Natural killer cell (primary cell): ENCODE data around the gene TBL1X. TPM values are rescaled to one million over a fixed set of nuclear protein-coding genes. Genes with fewer than 3 reads are reported as not detected.

Source experiments
- ATAC-seq, 3 donors: fragments of 150-1000 bp in 2 of 3; fragments of 200-7000 bp in 1 of 3; cut with Tn5 transposase; 1 replicate in 1 of 3; 2 replicates in 2 of 3; pipeline ENCODE4 v1.10.0; 2021; ENCODE audit warnings: mild to moderate bottlenecking in 2 of 3, moderate library complexity in 2 of 3
- DNase-seq, 2 donors: peaks; one replicate each; pipeline versions ENCODE4 v3.0.0 to v3.0.0-alpha.2; 2013 to 2021; ENCODE audit warnings: mixed read lengths in 1 of 2
- H3K27ac ChIP-seq: one replicate; pipeline ENCODE4 v1.5.1; 2013; ENCODE audit warnings: mild to moderate bottlenecking, low read length
- H3K27me3 ChIP-seq: one replicate; pipeline ENCODE4 v1.6.1; 2013; ENCODE audit warnings: low read length; ENCODE audit not compliant: control insufficient read depth, insufficient read depth
- H3K36me3 ChIP-seq: one replicate; pipeline ENCODE4 v1.6.1; 2013; ENCODE audit warnings: low read length; ENCODE audit not compliant: control insufficient read depth, insufficient read depth
- H3K4me1 ChIP-seq: one replicate; pipeline ENCODE4 v1.6.1; 2013; ENCODE audit warnings: low read length; ENCODE audit not compliant: control insufficient read depth, insufficient read depth
- H3K4me3 ChIP-seq: one replicate; pipeline ENCODE4 v1.5.1; 2013; ENCODE audit warnings: low read length
- H3K9me3 ChIP-seq: one replicate; pipeline ENCODE4 v1.6.1; 2013; ENCODE audit warnings: low read length; ENCODE audit not compliant: control insufficient read depth, insufficient read depth
- H3K27ac Mint-ChIP-seq, 2 donors: one replicate each; pipeline ENCODE4 v1.8.0; 2022; ENCODE audit warnings: mild to moderate bottlenecking in 2 of 2, mixed read lengths in 2 of 2, moderate library complexity in 1 of 2
- H3K27me3 Mint-ChIP-seq, 2 donors: one replicate each; pipeline ENCODE4 v1.8.0; 2022; ENCODE audit warnings: low read depth in 2 of 2, mixed read lengths in 2 of 2
- H3K36me3 Mint-ChIP-seq: one replicate; pipeline ENCODE4 v1.8.0; 2022; ENCODE audit warnings: mixed read lengths
- H3K4me1 Mint-ChIP-seq, 2 donors: one replicate each; pipeline ENCODE4 v1.8.0; 2022; ENCODE audit warnings: mixed read lengths in 2 of 2
- H3K4me3 Mint-ChIP-seq: one replicate; pipeline ENCODE4 v1.8.0; 2022; ENCODE audit warnings: mild to moderate bottlenecking, moderate library complexity, mixed read lengths
- H3K9me3 Mint-ChIP-seq, 2 donors: one replicate each; pipeline ENCODE4 v1.8.0; 2022; ENCODE audit warnings: mixed read lengths in 2 of 2
- WGBS: methylation state at CpG from one replicate; pipeline ENCODE4 v1.1.7; 2013; ENCODE audit warnings: missing lambda C conversion rate; ENCODE audit not compliant: insufficient coverage; 5-methylcytosine and 5-hydroxymethylcytosine counted together
- intact Hi-C: fragments of 100-400 bp; cut with micrococcal nuclease; formaldehyde crosslinking; loops from one replicate; pipeline ENCODE4 v1.14.2; 2022
- total RNA-seq, 4 donors: library from RNA; stranded (reverse); fragments of 120-200 nt in 1 of 4; gene quantifications; one replicate each; pipeline versions ENCODE4 v1.2.3 to v1.2.4, GENCODE V29; 2013 to 2022
- TF ChIP-seq, protein P1 (sequence below): fragments of 200-600 bp; IDR thresholded peaks from one replicate; pipeline ENCODE4 v1.8.0; 2022; ENCODE audit warnings: antibody characterized with exemption

TBL1X gene
- total RNA-seq, 3 donors from 2014 or later (not counting 1 experiment from before 2014, with no cell fraction given) = 21.9 to 43.8 (median 32.7) TPM

- H3K4me1 Mint-ChIP-seq = peaks cover 8% of the 10 kb centered on the region in 2 donors
- Histone ChIP-seq H3K4me3 (no peak overlapping the region), H3K36me3 (no peaks in the 10 kb centered on the region), H3K4me1 (peaks cover 3% of the 10 kb centered on the region), H3K9me3 (no peaks in the 10 kb centered on the region), H3K27ac (no peak overlapping the region), H3K27me3 (no peaks in the 10 kb centered on the region)
- H3K4me3 Mint-ChIP-seq = no peak overlapping the region
- no peak for ATAC-seq
- TF ChIP-seq, protein P1, sequence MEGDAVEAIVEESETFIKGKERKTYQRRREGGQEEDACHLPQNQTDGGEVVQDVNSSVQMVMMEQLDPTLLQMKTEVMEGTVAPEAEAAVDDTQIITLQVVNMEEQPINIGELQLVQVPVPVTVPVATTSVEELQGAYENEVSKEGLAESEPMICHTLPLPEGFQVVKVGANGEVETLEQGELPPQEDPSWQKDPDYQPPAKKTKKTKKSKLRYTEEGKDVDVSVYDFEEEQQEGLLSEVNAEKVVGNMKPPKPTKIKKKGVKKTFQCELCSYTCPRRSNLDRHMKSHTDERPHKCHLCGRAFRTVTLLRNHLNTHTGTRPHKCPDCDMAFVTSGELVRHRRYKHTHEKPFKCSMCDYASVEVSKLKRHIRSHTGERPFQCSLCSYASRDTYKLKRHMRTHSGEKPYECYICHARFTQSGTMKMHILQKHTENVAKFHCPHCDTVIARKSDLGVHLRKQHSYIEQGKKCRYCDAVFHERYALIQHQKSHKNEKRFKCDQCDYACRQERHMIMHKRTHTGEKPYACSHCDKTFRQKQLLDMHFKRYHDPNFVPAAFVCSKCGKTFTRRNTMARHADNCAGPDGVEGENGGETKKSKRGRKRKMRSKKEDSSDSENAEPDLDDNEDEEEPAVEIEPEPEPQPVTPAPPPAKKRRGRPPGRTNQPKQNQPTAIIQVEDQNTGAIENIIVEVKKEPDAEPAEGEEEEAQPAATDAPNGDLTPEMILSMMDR = no peak
- no peak overlapping the region for H3K27ac Mint-ChIP-seq
- no peaks in the 10 kb centered on the region for H3K9me3 Mint-ChIP-seq
- no peaks in the 10 kb centered on the region for H3K36me3 Mint-ChIP-seq
- 92% methylated on average over 2 of the region's 3 CpGs for WGBS
- H3K27me3 Mint-ChIP-seq = no peaks in the 10 kb centered on the region
- no peak for DNase-seq
- intact Hi-C loops = no loop called here
Observed at GRCh38 chrX:9650091-9650490, 185.2 kb downstream of the TBL1X start.

DNA sequence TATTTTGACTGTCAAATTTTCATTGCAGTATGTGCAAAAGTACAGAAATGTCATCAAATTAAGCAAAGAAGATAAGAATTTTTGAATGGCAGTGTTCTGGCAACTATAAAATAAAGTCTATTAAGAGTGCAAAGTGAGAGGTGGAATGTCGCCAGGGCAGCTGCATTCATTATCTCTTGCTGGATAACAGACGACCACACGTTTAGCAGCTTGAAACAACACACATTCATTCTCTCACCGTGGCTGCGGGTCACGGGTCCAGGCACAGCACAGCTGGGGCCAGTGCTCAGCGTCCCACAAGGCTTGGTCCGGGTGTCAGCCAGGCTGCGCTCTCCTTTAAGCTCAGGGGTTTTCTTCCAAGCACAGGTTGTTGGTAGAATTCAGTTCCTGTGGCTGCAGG is 186.9 kb downstream of the TBL1X start:
- Mint-ChIP-seq H3K36me3 (no peaks in the 10 kb centered on the region), H3K27me3 (no peaks in the 10 kb centered on the region), H3K4me1 (peaks cover 7 to 8% of the 10 kb centered on the region in 2 donors), H3K9me3 (no peaks in the 10 kb centered on the region), H3K27ac (no peak overlapping the region), H3K4me3 (no peak overlapping the region)
- H3K27me3 ChIP-seq = no peaks in the 10 kb centered on the region
- WGBS = 92% methylated on average over 9 of the region's 9 CpGs
- H3K4me1 ChIP-seq = no peaks in the 10 kb centered on the region
- intact Hi-C loops = no loop called here
- DNase-seq (no peak), ATAC-seq (no peak)
- no peaks in the 10 kb centered on the region for H3K9me3 ChIP-seq
- TF ChIP-seq, protein P1 = no peak
- H3K36me3 ChIP-seq = peaks cover 2% of the 10 kb centered on the region
- H3K4me3 ChIP-seq = no peak overlapping the region
- no peak overlapping the region for H3K27ac ChIP-seq

DNA sequence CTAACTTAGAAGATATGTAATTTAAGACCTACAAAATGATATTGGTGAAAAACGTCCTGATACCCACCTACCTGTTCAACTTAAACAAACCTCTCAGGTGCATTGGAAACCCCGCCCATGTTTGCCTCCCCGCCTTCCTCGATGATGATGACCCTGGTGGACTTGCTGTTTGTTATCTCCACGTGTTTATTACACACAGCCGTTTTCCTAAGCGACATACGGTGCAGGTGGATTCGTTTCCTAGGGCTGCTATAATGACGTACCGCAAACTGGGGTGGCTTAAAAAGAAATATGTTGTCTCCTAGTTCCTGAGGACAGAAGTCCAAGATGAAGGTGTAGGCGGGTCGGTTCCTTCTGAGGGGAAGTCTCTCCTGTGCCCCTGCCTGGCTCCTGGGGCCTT is 190.1 kb downstream of the TBL1X start:
- no peak for DNase-seq
- no peaks in the 10 kb centered on the region for H3K9me3 ChIP-seq
- peaks cover 2% of the 10 kb centered on the region for H3K36me3 ChIP-seq
- H3K27me3 ChIP-seq = no peaks in the 10 kb centered on the region
- Mint-ChIP-seq H3K9me3 (no peaks in the 10 kb centered on the region), H3K4me1 (no peaks in the 10 kb centered on the region), H3K4me3 (no peak overlapping the region), H3K36me3 (no peaks in the 10 kb centered on the region), H3K27me3 (no peaks in the 10 kb centered on the region), H3K27ac (no peak overlapping the region)
- intact Hi-C loops = no loop called here
- TF ChIP-seq, protein P1 = no peak
- 98% methylated on average over 12 of the region's 13 CpGs for WGBS
- no peaks in the 10 kb centered on the region for H3K4me1 ChIP-seq
- no peak overlapping the region for H3K27ac ChIP-seq
- no peak for ATAC-seq
- no peak overlapping the region for H3K4me3 ChIP-seq

GRCh38 chrX:9656277-9656676 is 191.4 kb downstream of the TBL1X start:
- Mint-ChIP-seq H3K27me3 (no peaks in the 10 kb centered on the region), H3K9me3 (no peaks in the 10 kb centered on the region), H3K36me3 (no peaks in the 10 kb centered on the region), H3K27ac (no peak overlapping the region), H3K4me1 (no peaks in the 10 kb centered on the region), H3K4me3 (no peak overlapping the region)
- H3K4me1 ChIP-seq = no peaks in the 10 kb centered on the region
- H3K9me3 ChIP-seq = no peaks in the 10 kb centered on the region
- 81% methylated on average over 4 of the region's 6 CpGs for WGBS
- H3K4me3 ChIP-seq = no peak overlapping the region
- H3K27me3 ChIP-seq = no peaks in the 10 kb centered on the region
- no peak for ATAC-seq
- H3K27ac ChIP-seq = no peak overlapping the region
- TF ChIP-seq, protein P1 = no peak
- DNase-seq = no peak
- H3K36me3 ChIP-seq = peaks cover 2% of the 10 kb centered on the region
- intact Hi-C loops = no loop called here
